Neural progenitor cell (in vitro differentiated cells): Measurements from ENCODE around the gene OR2A14.
A peak's percentile ranks its signal among the peaks of the same experiment; 100 is the strongest.
"Not testable (repeated sequence)": the region's sequence is repeated elsewhere in the genome, so short reads cannot be mapped to it uniquely, and the experiment has no call there.

Source experiments
- EZH2phosphoT487 ChIP-seq: fragments of 200-600 bp; sonication (generic); IDR thresholded peaks from 2 replicates; pipeline ENCODE4 v1.6.1; 2017; ENCODE audit warnings: antibody characterized with exemption
- TF ChIP-seq, protein P1 (sequence below): fragments of 200-600 bp; sonication (generic); IDR thresholded peaks from 2 replicates; pipeline ENCODE4 v1.5.1; 2017; ENCODE audit warnings: antibody characterized with exemption, mild to moderate bottlenecking

DNA sequence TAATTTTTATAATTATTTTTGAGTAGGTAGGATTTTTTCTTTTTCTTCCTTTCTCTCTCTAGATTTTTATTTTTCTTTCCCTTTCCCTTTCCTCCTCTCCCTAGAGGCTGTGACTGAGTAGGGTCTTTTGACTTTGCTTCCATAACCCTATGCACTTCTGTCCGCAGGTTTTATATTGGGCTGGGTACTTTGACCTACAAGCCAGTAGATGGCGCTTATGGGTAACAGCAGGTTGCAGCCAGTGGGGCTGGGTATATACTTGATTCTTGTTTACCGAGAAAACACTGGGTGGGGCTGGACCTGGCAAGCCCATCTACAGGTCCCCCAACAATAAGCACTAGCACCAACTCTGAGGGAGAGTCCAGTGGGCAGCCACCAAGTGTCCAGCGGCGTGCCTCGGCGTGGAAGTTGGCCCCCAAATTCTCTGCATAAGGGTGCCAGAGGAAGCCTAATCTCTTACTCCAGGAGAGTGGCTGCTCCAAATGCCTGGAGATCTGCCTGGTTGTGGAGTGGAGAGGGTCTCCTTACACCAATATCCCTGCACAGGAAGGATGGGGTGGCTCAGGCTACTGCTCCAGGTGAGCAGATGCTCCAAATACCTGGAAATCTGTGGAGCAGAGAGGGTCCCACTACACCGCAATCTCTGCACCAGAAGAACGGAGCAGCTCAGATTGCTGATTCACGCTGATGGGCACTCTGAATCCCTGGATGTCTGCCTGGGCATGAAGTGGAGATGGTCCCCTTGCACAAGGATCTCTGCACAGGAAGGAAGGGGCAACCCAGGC is 55.6 kb downstream of the OR2A14 start:
- TF ChIP-seq, protein P1, sequence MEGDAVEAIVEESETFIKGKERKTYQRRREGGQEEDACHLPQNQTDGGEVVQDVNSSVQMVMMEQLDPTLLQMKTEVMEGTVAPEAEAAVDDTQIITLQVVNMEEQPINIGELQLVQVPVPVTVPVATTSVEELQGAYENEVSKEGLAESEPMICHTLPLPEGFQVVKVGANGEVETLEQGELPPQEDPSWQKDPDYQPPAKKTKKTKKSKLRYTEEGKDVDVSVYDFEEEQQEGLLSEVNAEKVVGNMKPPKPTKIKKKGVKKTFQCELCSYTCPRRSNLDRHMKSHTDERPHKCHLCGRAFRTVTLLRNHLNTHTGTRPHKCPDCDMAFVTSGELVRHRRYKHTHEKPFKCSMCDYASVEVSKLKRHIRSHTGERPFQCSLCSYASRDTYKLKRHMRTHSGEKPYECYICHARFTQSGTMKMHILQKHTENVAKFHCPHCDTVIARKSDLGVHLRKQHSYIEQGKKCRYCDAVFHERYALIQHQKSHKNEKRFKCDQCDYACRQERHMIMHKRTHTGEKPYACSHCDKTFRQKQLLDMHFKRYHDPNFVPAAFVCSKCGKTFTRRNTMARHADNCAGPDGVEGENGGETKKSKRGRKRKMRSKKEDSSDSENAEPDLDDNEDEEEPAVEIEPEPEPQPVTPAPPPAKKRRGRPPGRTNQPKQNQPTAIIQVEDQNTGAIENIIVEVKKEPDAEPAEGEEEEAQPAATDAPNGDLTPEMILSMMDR = peak; percentile 65
- TF ChIP-seq EZH2phosphoT487 = not testable (repeated sequence)
